Transverse colon (tissue), 3 donors: ENCODE results near the gene ELP5.

Source experiments
- CTCF ChIP-seq, 5 experiments: fragments of 200-600 bp in 3 of 5; fragments of 450-650 bp in 2 of 5; sonication (generic) in 3 of 5; IDR thresholded peaks; 1 replicate in 2 of 5; 2 replicates in 3 of 5; pipeline ENCODE4 v1.5.1; 2016 to 2017; ENCODE audit warnings: antibody characterized with exemption in 5 of 5, inconsistent platforms in 3 of 5, mild to moderate bottlenecking in 2 of 5, moderate library complexity in 1 of 5
- POLR2A ChIP-seq: fragments of 450-650 bp; IDR thresholded peaks from one replicate; pipeline ENCODE4 v1.6.1; 2016; ENCODE audit warnings: antibody characterized with exemption, mild to moderate bottlenecking, moderate library complexity

GRCh38 chr17:7243453-7243729 lies 8.6 kb upstream of the ELP5 start:
- TF ChIP-seq POLR2A: no peak
- TF ChIP-seq CTCF (IDR thresholded peaks at IDR 0.05): peak in 1 of 5 experiments; percentile 23
